ENCODE measurements around the gene PHACTR2.

PHACTR2 gene

DNA sequence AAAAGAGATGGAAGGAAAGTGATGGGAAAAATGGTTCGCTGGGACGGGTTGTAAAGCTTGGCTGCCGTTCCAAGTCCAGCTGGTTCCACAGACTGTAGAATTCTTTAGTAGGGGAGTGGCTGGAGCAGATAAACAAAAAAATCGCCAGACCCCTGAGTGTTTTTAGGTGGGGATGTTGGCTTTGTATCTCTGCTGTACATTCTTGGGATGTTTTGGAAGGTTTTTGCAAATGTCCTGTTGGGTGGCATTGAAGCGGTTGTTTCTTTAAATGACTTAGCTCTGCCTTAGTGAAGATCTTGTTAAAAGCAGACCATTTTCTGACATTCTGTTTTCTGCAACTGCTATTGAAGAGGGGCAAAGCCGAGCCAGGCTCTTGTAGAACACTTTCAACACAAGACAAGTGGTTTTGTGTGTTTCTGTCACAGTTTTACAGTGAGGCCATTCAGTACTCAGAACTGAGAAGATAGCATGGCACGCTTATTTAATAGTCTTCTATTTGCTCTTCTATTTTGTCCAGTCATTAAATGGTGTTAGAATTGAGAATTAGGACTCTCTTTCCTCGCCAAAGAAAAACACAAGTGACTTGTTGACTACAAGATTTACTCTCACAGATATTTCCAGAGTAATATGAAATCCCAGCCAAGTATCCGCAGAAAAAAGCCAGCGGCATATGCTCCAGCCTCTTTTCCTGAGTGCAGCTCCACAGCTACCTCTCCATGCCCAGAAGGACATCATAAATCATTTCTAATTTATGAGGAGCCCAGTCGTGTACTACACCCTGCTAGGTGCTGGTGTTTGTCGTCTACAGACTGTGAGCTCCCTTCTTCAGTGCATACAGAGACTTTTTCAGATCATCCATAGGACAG is 65.8 kb downstream of the PHACTR2 start:
- no peak for DNase-seq

DNA sequence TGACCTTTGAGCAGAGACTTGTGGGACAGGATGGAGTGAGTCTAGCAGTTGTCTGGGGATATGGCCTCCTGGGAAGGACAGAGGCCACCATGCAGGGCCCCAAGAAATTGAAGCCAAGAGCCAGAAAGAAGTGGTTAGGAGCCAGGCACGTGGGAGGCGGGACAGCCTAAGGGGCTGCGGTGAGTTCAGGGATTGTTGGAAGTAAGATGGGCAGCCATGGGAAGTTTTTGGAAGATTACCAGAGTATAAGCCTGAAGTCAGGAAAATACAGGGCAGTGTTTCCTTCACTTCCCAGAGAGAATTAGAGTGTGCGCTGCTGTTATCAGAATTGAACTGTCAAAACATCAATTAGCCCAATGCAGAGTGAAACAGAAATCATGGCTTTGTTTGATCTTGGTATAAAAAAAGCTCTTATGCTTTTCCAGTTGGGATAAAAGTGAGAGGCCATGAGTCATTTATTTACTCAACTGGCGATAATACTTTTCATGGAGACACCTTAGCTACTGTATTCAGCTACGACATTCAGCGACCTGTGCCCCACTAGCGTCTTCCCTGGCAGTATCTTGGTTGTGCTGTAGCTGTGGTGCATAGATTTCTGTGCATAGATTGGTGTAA is 66.9 kb downstream of the PHACTR2 start:
- DNase-seq: no peak

DNA sequence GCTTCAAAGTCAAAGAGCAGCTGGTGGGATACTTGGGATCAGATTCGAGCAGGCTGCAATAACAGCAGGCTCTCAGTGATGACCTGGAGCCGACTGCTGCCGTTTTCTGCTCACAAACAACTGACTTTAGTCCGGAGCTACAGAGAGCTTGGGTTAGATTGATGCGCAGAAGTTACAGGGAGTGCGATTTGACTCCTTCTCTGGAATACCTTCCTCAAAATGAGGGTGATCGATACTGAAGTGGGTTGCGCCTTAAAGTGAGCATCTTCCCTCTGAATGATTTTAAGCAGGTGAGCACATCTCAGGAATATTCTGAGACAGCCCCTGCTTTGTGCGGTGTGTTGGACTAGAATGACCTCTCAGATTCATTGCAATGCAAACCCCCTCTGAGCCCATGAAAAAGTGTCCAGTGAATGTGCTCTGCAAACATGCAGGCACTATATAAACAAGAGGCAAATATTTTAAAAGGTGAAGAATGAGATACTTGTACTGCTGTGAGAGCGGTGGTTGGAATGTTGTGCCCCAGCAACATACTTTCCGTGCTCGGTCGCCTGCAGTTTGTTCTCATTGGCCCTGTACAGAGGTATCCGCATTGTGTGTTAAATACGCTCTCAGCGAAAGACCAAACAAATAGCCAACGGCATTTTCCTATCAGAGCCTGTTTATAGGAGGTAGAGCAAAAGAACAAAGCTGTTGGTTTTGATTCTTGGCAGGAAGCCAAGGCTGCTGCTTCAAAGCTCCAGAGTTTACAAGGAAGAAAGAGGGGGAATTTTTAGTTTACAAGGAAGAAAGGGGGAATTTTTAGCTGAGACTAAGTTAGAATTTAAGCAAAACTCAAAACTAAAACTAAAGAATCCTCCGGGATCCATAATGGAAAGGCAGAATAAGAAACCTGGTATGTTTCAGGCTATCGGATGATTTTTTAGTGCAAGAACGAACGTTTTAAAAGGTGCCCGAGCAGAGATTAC is 67.7 kb downstream of the PHACTR2 start:
- DNase-seq: no peak

DNA sequence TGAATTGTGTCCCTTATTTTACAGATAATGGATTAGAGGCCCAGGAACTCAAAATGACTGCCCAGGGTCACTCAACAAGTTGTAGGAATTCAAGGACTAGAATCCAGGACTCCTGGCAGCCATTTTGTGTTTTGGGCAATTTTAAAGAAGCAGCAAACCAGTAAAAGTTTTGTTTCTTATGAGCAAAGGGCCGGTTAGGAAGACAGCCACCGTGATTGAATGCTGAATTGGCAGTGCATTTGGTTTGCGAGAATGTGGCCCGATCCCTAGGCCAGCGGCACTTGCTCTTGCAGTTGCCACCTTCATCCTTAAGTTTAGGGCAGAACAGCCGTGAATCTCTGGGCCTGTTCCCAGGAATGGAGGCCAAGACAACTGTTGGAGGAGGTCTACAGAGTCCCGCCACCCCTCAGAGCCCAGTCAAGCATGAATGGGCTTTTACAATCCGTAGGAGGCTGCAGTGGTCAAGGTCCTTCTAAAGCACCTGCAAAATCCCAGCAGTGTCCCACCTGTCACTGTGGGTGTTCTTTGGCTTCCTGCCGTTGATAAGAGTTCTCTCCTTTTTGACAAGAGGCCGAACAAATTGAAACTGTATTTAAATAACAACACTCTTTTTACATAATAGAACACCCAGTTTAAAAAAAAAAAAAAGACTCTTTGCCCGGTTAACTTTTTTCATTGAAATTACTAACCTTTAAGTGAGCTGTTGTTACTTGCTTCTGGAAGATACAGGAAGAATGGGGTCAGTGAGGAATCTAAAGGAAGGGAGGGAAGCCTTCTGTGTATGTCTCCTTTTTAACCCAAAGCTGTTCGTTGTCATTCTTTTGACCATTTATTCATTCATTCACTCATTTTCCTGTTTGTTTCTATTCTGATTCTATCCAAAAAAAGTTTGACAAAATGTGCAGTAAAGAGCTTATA is 68.7 kb downstream of the PHACTR2 start:
- no peak for DNase-seq

DNA sequence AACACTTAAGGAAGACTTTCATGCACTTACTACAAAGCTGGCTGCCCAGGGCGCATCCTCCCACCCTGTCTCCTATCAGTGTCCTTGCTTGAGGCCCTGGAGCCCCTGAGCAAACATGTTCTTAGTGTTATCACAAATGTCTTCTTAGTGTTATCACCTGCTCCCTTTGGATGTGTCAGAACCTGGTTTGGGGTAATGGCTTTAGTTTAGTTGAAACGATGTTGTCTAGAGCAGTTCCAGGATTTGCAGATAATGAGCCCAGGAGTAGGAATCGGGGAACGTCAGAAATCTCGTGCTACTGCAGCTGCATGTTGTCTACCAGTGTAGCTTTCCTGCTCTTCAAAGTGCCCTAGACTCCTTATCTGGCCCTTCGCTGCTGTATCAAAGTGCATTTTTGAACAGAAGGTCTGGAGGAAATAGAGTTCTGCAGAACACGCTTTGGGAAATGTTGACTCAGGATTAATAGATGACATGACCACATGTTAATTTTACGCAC is 69.6 kb downstream of the PHACTR2 start:
- DNase-seq: no peak

DNA sequence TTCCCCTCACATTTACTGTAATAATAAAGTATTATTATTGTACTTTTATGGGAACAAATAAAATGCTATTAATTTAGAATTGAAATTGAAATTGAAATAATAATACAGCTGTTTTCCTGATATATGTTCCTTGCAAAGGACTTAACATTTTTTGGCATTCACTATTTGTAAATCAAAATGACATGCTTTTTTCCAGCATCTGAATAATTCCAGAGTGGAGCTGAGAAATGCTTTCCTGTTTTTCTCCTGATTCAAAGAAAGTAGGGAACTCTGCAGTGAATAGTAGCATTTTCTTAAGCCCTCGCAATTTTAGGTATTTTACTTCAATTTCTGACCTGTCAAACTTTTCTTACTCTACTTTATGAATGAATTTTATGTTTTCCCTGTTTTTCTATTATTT is 72.1 kb downstream of the PHACTR2 start:
- DNase-seq: no peak

DNA sequence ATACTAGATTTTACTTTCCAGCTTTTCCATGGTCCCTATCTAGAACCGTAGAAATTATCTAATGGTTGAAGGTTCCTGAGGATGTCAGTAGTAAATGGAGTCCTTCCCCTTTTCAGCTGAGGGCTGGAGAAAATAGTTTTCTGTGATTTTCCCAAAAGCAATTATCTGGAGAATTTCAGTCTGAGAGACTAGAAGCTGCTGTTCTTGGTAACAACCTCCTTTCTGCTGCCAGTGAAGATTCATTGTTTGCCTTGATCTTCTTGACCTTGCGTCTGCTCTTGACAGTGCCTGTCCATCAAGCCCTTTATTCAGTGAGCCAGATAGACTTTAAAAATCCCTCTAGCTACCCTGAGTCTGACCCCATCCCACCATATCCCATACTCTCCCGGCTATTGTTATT is 73.1 kb downstream of the PHACTR2 start:
- no peak for DNase-seq

DNA sequence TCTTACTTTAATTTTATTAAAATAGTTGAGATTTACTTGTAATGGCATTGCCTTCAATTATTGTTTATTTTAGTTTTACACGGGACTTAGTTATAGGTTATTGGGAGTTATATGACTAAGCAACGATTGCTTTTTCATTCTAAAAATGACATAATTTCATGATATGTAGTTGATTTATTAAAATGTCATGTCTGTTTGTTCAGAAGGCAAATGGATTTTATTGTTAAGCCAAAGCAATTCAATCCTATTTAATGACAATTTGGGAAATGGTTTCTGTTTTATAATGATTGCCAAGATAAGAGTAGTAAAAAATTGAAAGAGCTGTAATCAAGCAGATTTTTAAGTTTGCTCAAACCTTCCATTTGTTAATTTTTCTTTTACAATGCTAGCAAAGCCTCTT is 74.7 kb downstream of the PHACTR2 start:
- DNase-seq: no peak

DNA sequence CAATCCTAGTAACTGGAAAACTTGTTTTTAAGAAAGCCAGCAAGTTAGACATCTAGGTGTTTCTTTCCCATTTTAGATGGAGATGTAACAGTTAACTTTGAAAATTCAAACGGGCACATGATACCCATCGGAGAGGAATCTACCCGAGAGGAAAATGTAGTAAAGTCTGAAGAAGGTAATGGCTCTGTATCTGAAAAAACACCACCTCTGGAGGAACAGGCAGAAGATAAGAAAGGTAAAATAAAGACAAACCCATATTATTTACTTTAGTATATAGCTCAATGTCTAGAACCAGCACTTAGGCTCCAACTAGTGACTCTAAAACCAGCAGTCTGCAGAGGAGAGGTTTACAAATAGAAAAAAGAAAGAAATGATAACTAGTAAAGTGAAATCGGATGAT is 75.9 kb downstream of the PHACTR2 start:
- DNase-seq: no peak

DNA sequence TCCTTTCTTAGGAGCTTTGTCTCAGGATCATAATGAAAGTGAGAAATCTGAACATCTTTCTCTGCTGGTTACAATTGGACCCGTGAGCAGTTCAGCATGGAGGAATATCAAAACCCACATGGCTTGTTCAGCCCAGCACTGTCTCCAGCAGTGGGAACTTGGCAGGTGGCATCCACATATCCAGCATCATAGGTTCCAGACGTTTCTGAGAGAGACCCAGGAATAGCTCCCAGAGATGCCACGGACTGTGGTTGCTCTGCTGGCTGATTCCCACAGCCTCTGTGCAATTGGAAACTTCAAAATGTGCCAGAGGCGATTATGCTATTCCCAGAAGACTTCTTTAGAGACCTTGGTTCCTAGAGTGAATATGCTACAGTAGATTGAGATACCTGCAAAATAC is 76.4 kb downstream of the PHACTR2 start:
- no peak for DNase-seq

DNA sequence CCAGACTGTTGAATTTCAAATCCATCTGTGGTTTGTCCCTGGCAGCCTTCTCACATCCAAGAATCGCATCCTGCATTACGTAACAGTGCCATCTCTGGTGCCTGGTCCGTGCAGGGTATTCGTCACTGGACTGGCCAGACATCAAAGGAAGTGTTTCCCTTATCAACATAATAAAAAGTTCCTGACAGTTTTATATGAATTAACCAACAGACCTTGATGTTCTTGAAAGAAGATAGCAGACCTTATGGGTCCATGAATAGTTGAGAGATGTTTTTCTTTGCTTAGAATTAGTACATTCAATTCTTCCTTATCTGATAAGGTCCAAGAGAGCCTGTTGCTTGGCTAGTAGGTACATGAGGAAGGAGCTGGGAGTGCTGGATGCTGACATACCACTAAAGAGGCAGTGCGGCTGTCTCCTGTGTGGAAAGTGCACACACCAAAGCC is 77.6 kb downstream of the PHACTR2 start:
- no peak for DNase-seq

DNA sequence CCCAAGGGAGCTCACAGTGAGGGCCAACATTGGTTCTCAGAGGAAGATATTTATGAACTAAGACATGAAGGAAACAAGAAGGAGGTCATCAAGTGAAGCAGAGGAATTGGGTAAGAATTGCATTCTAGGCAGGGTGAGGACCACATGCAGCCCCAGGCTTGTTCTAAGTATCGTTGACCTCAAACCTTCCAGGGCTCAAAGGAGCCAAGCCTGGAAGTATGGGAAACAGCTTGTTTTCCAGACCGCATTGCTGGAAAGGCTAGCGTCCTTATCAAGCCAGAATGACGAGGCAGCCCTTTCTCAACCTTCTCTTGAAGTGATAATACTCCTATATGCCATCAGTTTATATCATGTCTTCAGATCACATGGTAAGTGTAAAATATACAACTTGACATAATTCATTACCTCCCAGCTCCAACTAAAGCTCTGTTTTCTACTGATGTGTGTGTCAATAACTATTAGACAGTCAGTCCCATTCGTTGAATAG is 79.6 kb downstream of the PHACTR2 start:
- DNase-seq: no peak

DNA sequence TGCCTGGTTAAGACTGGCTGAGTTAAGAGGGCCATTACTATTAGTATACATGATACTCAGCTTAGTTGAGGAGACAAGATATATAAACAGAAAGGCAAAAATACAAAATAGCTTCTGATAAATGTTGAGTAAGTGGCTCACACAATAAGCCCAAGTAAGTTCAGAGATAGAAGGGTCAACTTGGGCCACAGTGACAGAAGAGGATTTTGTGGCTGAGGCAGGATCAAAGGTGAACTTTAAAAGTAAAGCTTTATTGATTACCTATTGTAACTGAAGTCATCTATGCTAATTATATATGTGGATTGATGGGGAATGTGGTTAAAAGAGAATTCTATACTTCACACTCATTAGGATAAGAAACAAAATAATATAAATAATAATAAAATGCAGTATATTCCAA is 80.8 kb downstream of the PHACTR2 start:
- no peak for DNase-seq

DNA sequence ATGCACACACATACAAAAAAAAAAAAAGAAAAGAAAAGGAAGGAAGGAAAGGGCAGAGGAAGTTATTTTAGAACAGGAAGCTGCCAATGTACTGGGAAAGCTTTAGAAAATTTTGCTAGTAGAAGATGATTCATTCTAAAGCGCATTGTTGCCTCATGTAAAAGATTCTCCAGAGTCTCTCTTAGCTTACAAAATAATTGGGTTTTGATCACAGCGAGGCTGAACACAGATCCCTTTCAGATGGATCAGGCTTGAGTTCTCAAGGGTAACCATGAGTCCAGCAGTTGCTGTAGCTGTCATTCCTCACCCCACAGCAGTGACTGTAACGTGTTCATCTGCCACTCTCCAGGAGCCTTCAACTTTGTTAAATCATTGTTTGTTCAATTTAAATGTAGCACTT is 81.9 kb downstream of the PHACTR2 start:
- no peak for DNase-seq

DNA sequence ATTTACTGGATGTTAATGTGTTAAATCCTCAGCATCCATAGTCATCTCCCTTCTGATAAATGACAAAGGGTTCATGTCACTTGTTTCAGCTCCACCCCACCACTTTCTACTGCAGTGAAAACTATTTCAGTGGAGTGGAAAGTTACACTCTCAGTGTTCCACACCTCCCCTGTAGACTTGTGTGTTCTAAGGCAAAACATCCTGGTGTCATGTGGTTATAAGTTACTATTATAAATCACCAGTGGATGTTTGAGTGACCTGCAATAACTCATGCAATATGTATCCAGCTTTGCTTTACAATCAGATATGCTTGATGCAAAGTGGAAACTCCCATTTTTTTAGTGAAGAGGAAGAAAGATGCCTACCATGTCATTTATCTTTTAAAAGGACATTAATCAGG is 83.3 kb downstream of the PHACTR2 start:
- no peak for DNase-seq

DNA sequence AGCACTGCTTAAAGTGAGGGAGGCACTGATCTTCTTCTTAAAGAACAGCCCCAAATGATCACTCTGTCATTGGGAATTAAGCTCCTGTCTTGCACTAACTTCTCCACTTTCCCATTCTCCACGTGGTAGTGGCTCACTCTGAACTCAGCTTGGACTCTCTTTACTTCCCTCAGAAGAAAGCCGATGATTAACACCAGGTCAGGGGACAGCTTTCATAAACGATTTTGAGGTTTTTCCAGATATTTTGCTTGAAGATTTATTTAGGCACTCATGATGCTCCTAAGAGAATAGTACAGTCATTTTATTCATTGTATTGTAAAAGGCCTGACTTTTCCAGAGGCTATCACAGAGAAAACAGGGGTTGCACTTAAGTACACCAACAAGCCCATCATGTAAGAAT is 84.4 kb downstream of the PHACTR2 start:
- no peak for DNase-seq

DNA sequence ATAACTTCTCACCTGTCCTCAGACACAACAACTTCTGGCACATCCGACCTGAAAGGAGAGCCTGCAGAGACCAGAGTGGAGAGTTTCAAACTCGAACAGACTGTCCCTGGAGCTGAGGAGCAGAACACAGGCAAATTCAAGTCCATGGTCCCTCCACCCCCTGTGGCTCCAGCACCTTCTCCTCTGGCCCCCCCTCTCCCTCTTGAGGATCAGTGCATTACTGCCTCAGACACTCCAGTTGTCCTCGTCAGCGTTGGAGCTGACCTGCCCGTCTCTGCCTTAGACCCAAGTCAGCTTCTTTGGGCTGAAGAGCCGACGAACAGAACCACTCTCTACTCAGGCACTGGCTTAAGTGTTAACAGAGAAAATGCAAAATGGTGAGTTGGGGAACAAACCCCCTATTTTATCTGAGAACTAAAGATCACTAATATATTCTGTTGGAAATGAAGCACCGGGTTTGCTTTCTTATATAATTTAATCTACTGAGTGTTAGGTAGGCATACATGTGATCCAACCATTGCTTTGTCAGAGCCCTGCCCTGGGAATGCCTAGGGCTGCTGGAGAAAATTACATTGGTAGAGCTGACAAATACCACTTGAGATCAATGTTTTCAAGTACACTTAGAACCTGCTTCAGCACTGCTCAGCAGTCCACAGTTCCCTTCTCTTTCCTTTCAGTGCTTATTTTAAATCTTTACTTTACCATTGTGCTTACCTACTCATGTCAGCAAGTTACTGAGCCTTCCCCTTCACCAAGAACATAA is 87.8 kb downstream of the PHACTR2 start:
- DNase-seq: no peak

DNA sequence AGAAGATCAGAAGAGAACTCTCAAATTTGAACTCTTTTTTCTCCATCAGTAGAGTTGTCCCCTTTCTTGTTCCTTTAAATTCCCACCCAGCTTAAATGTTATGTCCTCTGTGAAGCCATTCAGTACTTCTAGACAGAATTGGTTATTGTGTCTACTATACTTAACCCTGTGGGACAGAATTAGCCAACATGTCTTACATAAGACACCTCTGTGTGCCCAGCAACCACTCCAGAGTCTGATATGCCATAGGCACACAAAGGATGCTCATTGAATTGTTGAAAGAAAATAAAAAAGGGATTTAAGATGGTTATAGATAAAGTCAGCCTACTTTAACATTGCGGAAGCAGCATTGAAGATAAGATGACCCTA is 88.4 kb downstream of the PHACTR2 start:
- DNase-seq: no peak

DNA sequence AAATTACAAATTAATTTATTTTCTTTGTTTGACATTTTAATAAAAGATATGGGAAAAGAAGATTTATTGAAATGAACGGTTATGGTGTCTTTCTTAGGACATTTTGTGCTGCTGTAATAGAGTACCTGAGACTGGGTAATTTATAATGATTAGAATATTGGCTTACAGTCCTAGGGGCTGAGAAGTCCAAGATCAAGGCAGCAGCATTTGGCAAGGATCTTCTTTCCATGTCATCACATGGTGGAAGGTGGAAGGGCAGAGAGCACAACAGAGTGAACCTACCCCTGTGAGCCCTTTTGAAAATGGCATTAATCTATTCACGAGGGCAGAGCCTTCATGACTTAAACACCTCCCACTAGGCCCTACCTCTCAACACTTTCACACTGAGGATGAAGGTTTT is 89.7 kb downstream of the PHACTR2 start:
- no peak for DNase-seq

DNA sequence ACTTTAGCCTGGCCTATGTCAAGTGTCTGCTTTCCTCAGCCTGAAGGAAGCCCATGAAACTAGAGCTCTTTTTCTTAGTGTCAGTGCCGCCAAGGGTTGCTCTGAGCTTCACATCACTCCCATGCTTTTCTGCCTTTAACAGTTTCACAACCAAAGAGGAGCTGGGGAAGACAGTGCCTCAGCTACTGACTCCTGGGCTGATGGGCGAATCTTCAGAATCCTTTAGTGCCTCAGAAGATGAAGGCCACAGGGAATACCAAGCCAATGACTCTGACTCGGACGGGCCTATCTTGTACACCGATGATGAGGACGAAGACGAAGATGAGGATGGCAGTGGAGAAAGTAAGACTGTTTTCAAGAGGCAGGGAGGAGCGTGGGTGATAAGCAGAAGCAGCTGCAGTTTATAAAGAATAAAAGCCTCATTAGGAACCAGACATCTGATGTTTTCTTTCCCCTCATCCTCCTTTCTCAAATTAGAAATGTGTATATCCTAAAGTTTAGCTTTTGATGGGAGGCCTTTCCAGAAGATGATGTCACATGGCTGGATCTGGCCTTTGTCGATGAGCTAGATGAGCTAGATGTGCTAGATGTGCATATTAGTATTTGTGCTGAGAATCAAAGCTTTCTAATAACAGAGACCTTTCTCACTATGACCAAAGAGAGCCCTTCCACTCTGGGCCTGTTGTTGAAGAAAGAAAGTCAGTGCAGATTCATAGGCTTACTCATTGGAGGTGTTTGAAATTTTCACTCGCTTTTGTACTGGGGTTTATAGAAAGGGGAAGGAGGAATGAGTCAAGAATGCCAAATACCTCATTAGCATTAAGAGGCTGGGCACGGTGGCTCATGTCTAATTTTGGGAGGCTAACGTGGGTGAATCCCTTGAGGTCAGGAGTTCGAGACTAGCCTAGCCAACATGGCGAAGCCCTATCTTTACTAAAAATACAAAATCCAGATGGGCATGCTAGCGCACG is 94.6 kb downstream of the PHACTR2 start:
- no peak for DNase-seq
